Common myeloid progenitor, CD34-positive (primary cell): ENCODE data around the gene CPA1.
A peak's percentile ranks its signal among the peaks of the same experiment; 100 is the strongest.

Experiments used
- CTCF ChIA-PET: fragments of 350-600 bp; sonication (Branson Sonifier 250); formaldehyde crosslinking; loops from one replicate; lab custom pipeline; 2021; ENCODE audit warnings: antibody characterized with exemption; lab: Charles Lee
- POLR2A ChIA-PET: fragments of 350-600 bp; sonication (Branson Sonifier 250); formaldehyde crosslinking; loops from one replicate; lab custom pipeline; 2021; ENCODE audit warnings: antibody characterized with exemption; lab: Charles Lee
- DNase-seq, 3 donors: peaks; one replicate each; pipeline versions ENCODE4 v3.0.0 to v3.0.0-alpha.2; 2013
- H3K27ac ChIP-seq, 2 experiments: 1 replicate in 1 of 2; 2 replicates in 1 of 2; pipeline ENCODE4 v1.7.0; 2013; ENCODE audit warnings: inconsistent platforms in 2 of 2, low read length in 2 of 2, mild to moderate bottlenecking in 2 of 2, low read depth in 1 of 2, moderate library complexity in 1 of 2; ENCODE audit not compliant: severe bottlenecking in 2 of 2, insufficient read depth in 1 of 2, poor library complexity in 1 of 2
- H3K27me3 ChIP-seq, 5 experiments: replicated peaks in 2 of 5; 1 replicate in 3 of 5; 2 replicates in 2 of 5; pipeline versions ENCODE4 v1.6.1 to v1.7.0; 2013; ENCODE audit warnings: low read length in 4 of 5, mild to moderate bottlenecking in 2 of 5, moderate library complexity in 2 of 5, inconsistent platforms in 1 of 5; ENCODE audit not compliant: insufficient read depth in 5 of 5, control insufficient read depth in 4 of 5
- H3K36me3 ChIP-seq, 4 experiments: 1 replicate in 2 of 4; 2 replicates in 2 of 4; pipeline versions ENCODE4 v1.6.1 to v1.7.0; 2013; ENCODE audit warnings: low read length in 3 of 4, control low read depth in 1 of 4, mild to moderate bottlenecking in 1 of 4; ENCODE audit not compliant: control insufficient read depth in 4 of 4, insufficient read depth in 4 of 4
- H3K4me1 ChIP-seq, 4 experiments: 1 replicate in 3 of 4; 2 replicates in 1 of 4; pipeline versions ENCODE4 v1.6.1 to v1.7.1; 2013; ENCODE audit warnings: low read length in 3 of 4, mild to moderate bottlenecking in 3 of 4, control low read depth in 1 of 4, inconsistent platforms in 1 of 4, moderate library complexity in 1 of 4; ENCODE audit not compliant: control insufficient read depth in 4 of 4, insufficient read depth in 4 of 4; ENCODE audit errors: control extremely low read depth in 1 of 4
- H3K4me3 ChIP-seq, 7 experiments: 1 replicate in 4 of 7; 2 replicates in 3 of 7; pipeline versions ENCODE4 v1.5.1 to v1.7.0; 2013; ENCODE audit warnings: mild to moderate bottlenecking in 7 of 7, low read length in 6 of 7, moderate library complexity in 6 of 7, inconsistent platforms in 2 of 7, low read depth in 2 of 7, control low read depth in 1 of 7; ENCODE audit not compliant: insufficient read depth in 4 of 7, control insufficient read depth in 1 of 7; ENCODE audit errors: extremely low read depth in 1 of 7
- H3K9me3 ChIP-seq, 5 experiments: 1 replicate in 4 of 5; 2 replicates in 1 of 5; pipeline versions ENCODE4 v1.6.1 to v1.7.1; 2013; ENCODE audit warnings: low read length in 4 of 5, mild to moderate bottlenecking in 2 of 5, inconsistent platforms in 1 of 5, low read depth in 1 of 5, moderate library complexity in 1 of 5; ENCODE audit not compliant: control insufficient read depth in 4 of 5, insufficient read depth in 2 of 5; ENCODE audit errors: control extremely low read depth in 1 of 5
- WGBS: methylation state at CpG from one replicate; pipeline ENCODE4 v1.1.5; 2013; ENCODE audit not compliant: insufficient coverage; 5-methylcytosine and 5-hydroxymethylcytosine counted together

CPA1 gene

GRCh38 chr7:130423501-130424037 is 43.3 kb downstream of the CPA1 start:
- peaks cover 0 to 21% (median 2%) of the 10 kb centered on the region in 4 experiments for H3K4me1 ChIP-seq
- no peaks in the 10 kb centered on the region for H3K9me3 ChIP-seq
- H3K4me3 ChIP-seq = no peak overlapping the region
- ChIA-PET CTCF (interaction anchor here (0.7 to 1.7 kb wide), 4 partner anchors 13 to 41 kb away, joined by 3 to 4 read pairs (median 4); partner anchors contain the start of gene CEP41), POLR2A (no interaction called here)
- no peaks in the 10 kb centered on the region for H3K27me3 ChIP-seq
- peaks cover 2 to 4% (median 3%) of the 10 kb centered on the region in 4 experiments for H3K36me3 ChIP-seq
- no peak for DNase-seq
- H3K27ac ChIP-seq = no peak overlapping the region
- no CpG with 5 or more reads among the region's 3 CpGs for WGBS

GRCh38 chr7:130425796-130426195 is 45.5 kb downstream of the CPA1 start:
- H3K4me3 ChIP-seq = no peak overlapping the region
- no peak for DNase-seq
- H3K27me3 ChIP-seq = no peaks in the 10 kb centered on the region
- peaks cover 2 to 7% (median 3%) of the 10 kb centered on the region in 4 experiments for H3K36me3 ChIP-seq
- ChIA-PET POLR2A (no interaction called here), CTCF (no interaction called here)
- H3K4me1 ChIP-seq = peaks cover 4 to 19% (median 10%) of the 10 kb centered on the region in 4 experiments
- WGBS = 100% methylated on average over 3 of the region's 4 CpGs
- no peak overlapping the region for H3K27ac ChIP-seq
- no peaks in the 10 kb centered on the region for H3K9me3 ChIP-seq

GRCh38 chr7:130426564-130426963 is 46.3 kb downstream of the CPA1 start:
- Histone ChIP-seq H3K4me1 (peaks cover 5 to 27% (median 14%) of the 10 kb centered on the region in 4 experiments), H3K27me3 (no peaks in the 10 kb centered on the region), H3K4me3 (no peak overlapping the region), H3K9me3 (no peaks in the 10 kb centered on the region), H3K27ac (no peak overlapping the region), H3K36me3 (peaks cover 2 to 7% (median 3%) of the 10 kb centered on the region in 4 experiments)
- WGBS = no CpG with 5 or more reads among the region's 4 CpGs
- ChIA-PET POLR2A (no interaction called here), CTCF (no interaction called here)
- peak in 2 of 3 donors; percentile 26 to 44 for DNase-seq

- Histone ChIP-seq H3K27me3 (no peaks in the 10 kb centered on the region), H3K36me3 (peaks cover 2 to 7% (median 3%) of the 10 kb centered on the region in 4 experiments), H3K4me3 (no peak overlapping the region), H3K9me3 (no peaks in the 10 kb centered on the region), H3K4me1 (peaks cover 15 to 37% (median 26%) of the 10 kb centered on the region in 4 experiments), H3K27ac (no peak overlapping the region)
- WGBS = 100% methylated on average over 4 of the region's 4 CpGs
- no peak for DNase-seq
- ChIA-PET CTCF (interaction anchor here (0.9 kb wide), 1 partner anchor 34 kb away, joined by 3 read pairs; no protein-coding TSS in a partner anchor), POLR2A (no interaction called here)
Observed at GRCh38 chr7:130429019-130429418, 48.7 kb downstream of the CPA1 start.

GRCh38 chr7:130430115-130430514 is 49.8 kb downstream of the CPA1 start:
- CTCF ChIA-PET = interaction anchor here (0.7 to 1.5 kb wide), 2 partner anchors 14 to 17 kb away, joined by 3 to 4 read pairs; no protein-coding TSS in a partner anchor

GRCh38 chr7:130430841-130431666 is 50.8 kb downstream of the CPA1 start:
- POLR2A ChIA-PET = no interaction called here
- H3K4me3 ChIP-seq = peak overlapping the region in 2 of 7 experiments; percentile 30 to 48
- CTCF ChIA-PET = interaction anchor here (0.7 to 1.5 kb wide), 2 partner anchors 13 to 18 kb away, joined by 3 to 4 read pairs; no protein-coding TSS in a partner anchor
- no peak overlapping the region for H3K27ac ChIP-seq
- 84% methylated on average over 3 of the region's 5 CpGs for WGBS
- H3K9me3 ChIP-seq = no peaks in the 10 kb centered on the region
- DNase-seq = no peak
- H3K27me3 ChIP-seq = no peaks in the 10 kb centered on the region
- peaks cover 0 to 4% (median 3%) of the 10 kb centered on the region in 4 experiments for H3K36me3 ChIP-seq
- H3K4me1 ChIP-seq = peaks cover 15 to 41% (median 28%) of the 10 kb centered on the region in 4 experiments

More at GRCh38 chr7:130430115-130430514, 49.8 kb downstream of the CPA1 start:
- Histone ChIP-seq H3K36me3 (peaks cover 2 to 7% (median 3%) of the 10 kb centered on the region in 4 experiments), H3K9me3 (no peaks in the 10 kb centered on the region), H3K4me3 (peak overlapping the region in 1 of 7 experiments; percentile 30), H3K4me1 (peaks cover 15 to 39% (median 26%) of the 10 kb centered on the region in 4 experiments), H3K27me3 (no peaks in the 10 kb centered on the region), H3K27ac (no peak overlapping the region)
- DNase-seq = no peak
- WGBS = 80% methylated on average over 1 of the region's 1 CpG
- POLR2A ChIA-PET = no interaction called here
